ENCODE data around the gene PURB.
"Not testable (repeated sequence)": the region's sequence is repeated elsewhere in the genome, so short reads cannot be mapped to it uniquely, and the experiment has no call there.

The PURB gene

DNA sequence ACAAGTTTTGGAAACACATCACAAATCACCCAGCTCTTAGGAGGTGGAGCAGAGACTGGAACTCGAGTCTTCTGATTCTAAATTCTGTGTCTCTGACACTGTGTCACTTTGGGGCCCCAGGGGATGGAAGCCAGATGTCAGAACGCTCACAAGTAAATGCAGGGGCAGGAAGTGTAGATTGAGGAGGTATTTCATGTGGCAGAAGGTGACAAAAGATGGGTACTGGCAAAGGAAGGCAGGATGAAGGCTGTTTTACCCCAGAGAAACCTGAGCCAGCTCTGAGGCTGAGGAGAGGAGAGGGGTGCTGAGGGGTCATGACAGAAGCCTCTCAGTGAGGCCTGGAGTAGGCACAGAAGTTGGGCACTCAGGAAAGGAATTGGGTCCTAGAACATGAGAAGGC lies 6.0 kb upstream of the PURB start:
- no peak for DNase-seq

DNA sequence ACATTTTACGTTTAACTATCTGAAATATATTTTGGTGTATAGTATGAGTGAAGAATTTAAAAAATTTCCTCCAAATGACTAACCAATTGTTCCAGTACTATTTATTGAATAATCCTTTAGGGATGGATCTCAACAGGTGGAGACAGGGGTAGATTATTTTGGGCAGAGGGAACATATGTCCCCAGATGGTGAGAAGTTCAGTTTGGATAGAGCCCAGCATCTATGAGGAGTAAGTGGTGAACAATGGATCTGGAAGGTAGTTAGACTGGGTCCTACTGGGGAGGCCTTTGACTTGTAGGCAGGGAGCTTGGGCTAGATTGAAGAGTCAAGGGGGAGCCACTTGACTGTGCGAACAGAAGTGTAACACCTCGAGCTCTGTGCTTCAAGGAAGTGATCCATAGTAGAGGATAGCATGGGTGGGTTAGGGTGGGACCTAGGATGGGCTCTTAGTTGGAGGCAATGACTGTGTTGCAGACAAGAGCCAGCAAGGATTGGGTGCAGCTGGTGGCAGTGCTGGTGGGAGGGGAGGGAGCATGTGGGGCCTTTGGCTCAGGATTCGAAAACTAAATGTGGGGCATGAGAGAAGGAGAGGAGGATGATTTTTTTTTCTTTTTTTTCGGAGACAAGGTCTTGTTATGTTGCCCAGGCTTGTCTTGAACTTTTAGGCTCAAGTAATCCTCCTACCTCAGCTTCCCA lies 3.9 kb upstream of the PURB start:
- DNase-seq: no peak

DNA sequence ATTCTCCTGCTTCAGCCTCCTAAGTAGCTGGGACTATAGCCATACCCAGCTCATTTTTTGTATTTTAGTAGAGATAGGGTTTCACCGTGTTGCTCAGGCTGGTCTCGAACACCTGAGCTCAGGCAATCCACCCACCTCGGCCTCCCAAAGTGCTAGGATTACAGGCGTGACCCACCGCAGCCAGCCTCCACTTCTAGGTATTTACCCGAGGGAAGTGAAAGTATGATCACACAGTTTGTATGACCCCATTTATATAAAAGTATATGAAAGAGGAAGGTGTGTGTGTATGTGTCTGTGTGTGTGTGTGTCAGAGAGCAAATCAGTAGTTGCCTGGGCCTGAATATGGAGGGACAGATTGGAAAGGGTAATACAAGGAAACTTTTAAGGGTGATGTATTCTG lies 2.0 kb upstream of the PURB start:
- no peak for DNase-seq

GRCh38 chr7:44884621-44885393 lies 523 bp downstream of the PURB start:
- DNase-seq: peak in 1 of 2 experiments; percentile 22

- no peak for DNase-seq
Measured at GRCh38 chr7:44883961-44884620, 1.2 kb downstream of the PURB start.

GRCh38 chr7:44882899-44883298 lies 2.4 kb downstream of the PURB start:
- DNase-seq: no peak

- no peak for DNase-seq
Measured at GRCh38 chr7:44881610-44882009, 3.7 kb downstream of the PURB start.

DNA sequence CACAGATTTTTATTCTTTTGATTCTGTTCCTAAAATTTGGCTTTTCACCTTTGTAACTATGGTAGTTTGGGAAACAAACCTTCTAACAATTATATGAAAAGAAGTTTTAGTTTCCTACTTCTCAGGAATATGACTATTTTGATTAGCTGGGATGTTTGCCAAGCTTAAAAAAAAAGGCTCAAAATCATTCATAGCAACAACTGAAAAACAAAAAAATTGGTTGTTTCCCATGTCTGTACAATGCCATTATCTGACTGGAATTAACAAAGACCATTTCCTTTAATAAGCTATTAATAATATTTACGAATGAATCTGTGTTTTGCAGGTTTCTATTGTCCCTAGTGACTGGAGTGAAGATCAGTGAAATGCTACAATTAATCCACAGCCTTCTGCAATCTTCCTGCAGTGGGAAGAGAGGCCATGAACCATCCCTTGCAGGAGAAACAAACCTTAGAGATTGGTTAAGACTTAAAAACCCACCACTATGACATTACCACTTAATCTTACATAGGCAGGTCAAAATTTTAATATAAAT lies 4.2 kb downstream of the PURB start:
- no peak for DNase-seq

DNA sequence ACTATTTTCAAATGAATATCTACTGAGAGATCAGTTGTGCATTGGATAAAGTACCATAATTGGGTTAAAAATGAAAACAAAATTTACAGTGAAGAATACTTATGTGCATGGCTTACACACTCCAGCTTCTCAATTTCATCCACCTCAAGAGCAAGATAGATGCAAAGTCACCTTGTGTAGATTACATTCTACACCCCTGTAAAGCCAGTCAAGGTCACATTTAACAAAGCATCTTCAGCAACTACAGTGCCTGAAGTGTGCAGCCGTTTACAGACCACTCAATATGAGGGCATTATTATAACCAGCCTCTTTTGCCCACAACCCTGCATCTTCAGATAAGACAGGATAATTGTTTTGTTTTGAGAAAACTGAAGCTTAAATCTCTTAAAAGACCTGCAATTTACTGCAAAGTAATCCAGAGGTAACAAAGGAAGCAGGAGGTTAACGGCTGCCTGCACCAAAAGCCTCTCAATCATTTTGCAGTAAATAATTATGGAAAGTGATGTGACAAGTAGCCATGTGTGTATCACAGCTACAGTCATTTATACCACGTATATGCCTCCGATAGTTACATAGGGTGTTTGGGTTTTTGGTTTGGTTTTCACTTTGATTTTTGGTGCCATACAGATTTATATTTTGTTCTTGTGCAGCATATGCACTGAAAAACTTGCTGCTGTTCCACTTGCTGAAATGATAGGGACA lies 4.9 kb downstream of the PURB start:
- DNase-seq: no peak

- DNase-seq: no peak
Measured at GRCh38 chr7:44876393-44876792, 8.9 kb downstream of the PURB start.

GRCh38 chr7:44875241-44875640 lies 10.1 kb downstream of the PURB start:
- no peak for DNase-seq

DNA sequence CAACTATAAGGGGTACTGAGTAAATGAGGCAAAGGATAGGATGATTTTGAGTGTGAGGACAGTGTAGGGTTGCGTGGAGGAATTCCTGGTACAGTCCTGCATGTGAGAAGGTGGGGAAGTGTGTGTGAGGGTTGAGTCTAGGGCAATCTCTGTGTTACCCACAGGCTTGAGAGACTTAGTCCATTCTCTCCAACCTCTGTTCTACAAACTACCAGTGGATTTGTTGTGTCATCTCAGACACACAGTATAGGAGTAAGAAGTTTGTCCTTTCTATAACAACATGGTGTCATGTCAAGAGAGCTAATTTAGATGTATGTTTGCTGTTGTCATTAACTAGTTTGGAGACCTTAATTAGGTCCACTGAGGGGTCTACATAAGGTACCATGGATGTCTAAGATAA lies 12.5 kb downstream of the PURB start:
- DNase-seq: no peak

DNA sequence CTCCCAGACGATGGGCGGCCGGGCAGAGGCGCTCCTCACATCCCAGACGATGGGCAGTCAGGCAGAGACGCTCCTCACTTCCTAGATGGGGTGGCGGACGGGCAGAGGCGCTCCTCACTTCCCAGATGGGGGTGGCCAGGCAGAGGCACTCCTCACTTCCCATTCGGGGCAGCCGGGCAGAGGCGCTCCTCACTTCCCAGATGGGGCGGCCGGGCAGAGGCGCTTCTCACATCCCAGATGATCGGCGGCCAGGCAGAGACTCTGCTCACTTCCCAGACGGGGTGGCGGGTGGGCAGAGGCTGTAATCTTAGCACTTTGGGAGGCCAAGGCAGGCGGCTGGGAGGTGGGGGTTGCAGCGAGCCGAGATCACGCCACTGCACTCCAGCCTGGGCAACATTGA lies 13.4 kb downstream of the PURB start:
- not testable (repeated sequence) for DNase-seq

DNA sequence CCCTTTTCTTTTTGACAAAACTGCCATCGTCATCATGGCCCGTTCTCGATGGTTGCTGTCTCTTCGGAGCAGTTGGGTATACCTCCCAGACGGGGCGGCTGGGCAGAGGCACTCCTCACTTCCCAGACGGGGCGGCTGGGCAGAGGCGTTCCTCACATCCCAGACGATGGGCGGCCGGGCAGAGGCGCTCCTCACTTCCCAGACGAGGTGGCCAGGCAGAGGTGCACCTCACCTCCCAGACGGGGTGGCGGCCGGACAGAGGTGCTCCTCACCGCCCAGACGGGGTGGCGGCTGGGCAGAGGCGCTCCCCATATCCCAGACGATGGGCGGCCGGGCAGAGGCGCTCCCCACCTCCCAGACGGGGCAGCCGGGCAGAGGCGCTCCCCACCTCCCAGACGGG lies 14.6 kb downstream of the PURB start:
- DNase-seq: not testable (repeated sequence)

DNA sequence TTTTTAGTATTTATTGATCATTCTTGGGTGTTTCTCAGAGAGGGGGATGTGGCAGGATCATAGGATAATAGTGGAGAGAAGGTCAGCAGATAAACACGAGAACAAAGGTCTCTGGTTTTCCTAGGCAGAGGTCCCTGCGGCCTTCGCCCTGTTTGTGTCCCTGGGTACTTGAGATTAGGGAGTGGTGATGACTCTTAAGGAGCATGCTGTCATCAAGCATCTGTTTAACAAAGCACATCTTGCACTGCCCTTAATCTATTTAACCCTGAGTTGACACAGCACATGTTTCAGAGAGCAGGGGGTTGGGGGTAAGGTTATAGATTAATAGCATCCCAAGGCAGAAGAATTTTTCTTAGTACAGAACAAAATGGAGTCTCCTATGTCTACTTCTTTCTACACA lies 15.0 kb downstream of the PURB start:
- DNase-seq: peak; percentile 47 to 75

DNA sequence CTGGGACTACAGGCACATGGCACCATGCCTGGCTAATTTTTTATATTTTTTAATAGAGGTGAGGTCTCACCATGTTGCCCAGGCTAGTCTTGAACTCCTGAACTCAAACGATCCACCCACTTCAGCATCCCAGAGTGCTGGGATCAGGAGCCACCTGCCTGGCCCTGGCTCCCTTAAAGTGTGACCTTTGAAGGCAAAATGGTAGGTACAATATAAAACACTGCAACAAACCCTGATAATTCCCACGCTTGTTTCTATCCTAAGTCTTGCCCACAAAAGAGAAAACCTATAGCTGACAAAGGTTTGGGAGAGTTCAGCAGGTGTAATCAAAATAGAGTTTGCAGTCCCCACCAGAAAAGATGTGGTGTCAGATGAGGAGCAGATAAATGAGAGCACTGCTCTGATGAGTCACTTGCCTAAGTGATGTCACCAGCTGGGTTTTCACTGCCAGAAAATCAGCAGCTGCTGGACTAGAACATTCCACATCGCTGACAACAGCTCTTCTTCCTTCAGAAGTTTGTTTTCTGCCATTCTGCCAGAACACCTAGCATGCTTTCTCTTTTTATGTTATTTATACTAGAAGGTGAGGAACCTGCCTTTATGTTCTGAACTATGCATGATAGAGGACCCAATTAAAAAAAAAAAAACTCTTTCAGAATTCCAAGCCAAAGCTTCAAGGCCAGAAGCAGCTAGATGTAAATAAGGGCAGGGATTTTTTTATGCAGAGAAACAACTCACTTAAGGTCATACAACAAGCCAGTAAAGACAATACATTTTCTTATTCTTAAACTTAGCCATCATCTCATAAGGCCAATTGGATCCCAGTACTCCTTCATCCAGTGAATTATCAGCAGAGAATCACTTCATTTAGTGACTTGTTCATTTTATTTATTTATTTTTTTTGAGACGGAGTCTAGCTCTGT lies 18.0 kb downstream of the PURB start:
- DNase-seq: no peak

GRCh38 chr7:44861949-44862348 lies 23.4 kb downstream of the PURB start:
- not testable (repeated sequence) for DNase-seq

DNA sequence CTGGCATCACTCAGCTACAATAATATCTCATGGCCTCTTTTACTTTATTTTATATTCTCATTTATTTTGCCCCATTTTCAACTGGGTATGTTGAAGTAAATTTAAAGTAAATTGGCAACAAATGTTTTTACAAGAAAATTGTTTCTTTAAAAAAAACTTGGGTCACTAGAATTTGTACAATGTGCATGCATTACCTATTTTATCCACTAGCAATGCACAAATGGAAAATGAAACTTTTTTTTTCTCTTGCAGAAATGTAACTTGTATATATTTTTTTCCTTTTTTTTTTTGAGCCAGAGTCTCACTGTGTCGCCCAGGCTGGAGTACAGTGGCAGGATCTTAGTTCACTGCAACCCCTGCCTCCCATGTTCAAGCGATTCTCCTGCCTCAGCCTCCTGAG lies 27.2 kb downstream of the PURB start:
- no peak for DNase-seq

GRCh38 chr7:44854644-44855364 lies 30.5 kb downstream of the PURB start:
- DNase-seq: no peak

- DNase-seq: no peak
Measured at GRCh38 chr7:44853391-44853790, 31.9 kb downstream of the PURB start.

DNA sequence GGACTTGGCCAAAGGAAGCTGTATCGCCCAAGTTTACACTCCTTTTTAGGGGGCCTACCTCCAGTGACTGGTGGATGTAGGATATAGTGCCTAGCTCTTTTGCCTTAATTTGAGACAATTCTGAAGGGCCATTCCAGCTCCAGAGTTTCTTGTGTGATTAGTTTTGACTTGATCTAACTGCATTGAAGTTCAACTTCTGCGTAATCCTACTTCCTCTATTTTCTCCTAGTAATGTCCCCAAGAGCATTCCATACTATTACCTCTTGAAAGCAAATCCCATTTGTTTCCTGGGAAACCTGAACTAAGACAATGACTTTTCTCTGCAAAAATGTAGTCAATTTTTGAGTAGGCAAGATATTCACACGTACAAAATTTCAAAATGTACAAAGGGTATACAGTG lies 32.7 kb downstream of the PURB start:
- no peak for DNase-seq
